Prostate gland (tissue), 2 donors: ENCODE measurements around the gene FAM177B. TPM values are rescaled to one million over a fixed set of nuclear protein-coding genes. Genes with fewer than 3 reads are reported as not detected.

Experiments used
- DNase-seq: peaks from one replicate; pipeline ENCODE4 v3.0.0-alpha.2; 2019; ENCODE audit warnings: low spot score
- H3K27ac ChIP-seq, 2 donors: fragments of 200-600 bp; sonication (generic); 2 replicates each; pipeline ENCODE4 v1.5.1; 2017 to 2019
- H3K27me3 ChIP-seq: fragments of 200-600 bp; sonication (generic); replicated peaks from 2 replicates; pipeline ENCODE4 v1.5.1; 2019; ENCODE audit not compliant: insufficient read depth
- H3K36me3 ChIP-seq, 2 donors: fragments of 200-600 bp; sonication (generic); 1 replicate in 1 of 2; 2 replicates in 1 of 2; pipeline versions ENCODE4 v1.5.1 to v1.8.1; 2017 to 2019
- H3K4me1 ChIP-seq: fragments of 200-600 bp; sonication (generic); replicated peaks from 2 replicates; pipeline ENCODE4 v1.5.1; 2019
- H3K4me3 ChIP-seq, 2 donors: fragments of 200-600 bp; sonication (generic); 2 replicates each; pipeline ENCODE4 v1.5.1; 2017 to 2019
- H3K9me3 ChIP-seq: fragments of 200-600 bp; sonication (generic); 2 replicates; pipeline ENCODE4 v1.5.1; 2017
- POLR2A ChIP-seq: fragments of 450-650 bp; IDR thresholded peaks from one replicate; pipeline ENCODE4 v1.6.1; 2016; ENCODE audit warnings: antibody characterized with exemption, mild to moderate bottlenecking
- POLR2AphosphoS5 ChIP-seq: sonication (generic); formaldehyde crosslinking; IDR thresholded peaks from one replicate; pipeline ENCODE4 v1.6.1; 2017; ENCODE audit warnings: antibody characterized with exemption
- WGBS: methylation state at CpG from one replicate; pipeline ENCODE4 v1.1.5; 2018; 5-methylcytosine and 5-hydroxymethylcytosine counted together
- intact Hi-C: fragments of 100-400 bp; cut with DNase I; formaldehyde crosslinking; loops from one replicate; pipeline ENCODE4 v1.14.2; 2022
- total RNA-seq, 2 donors: library from RNA; depleted of rRNA; stranded (reverse); fragments of >200 nt; gene quantifications; one replicate each; pipeline ENCODE4 v1.1.0, GENCODE V29; 2016
- TF ChIP-seq, protein P1 (sequence below), 4 experiments: fragments of 200-600 bp in 2 of 4; fragments of 450-650 bp in 2 of 4; sonication (generic) in 2 of 4; IDR thresholded peaks; 1 replicate in 3 of 4; 2 replicates in 1 of 4; pipeline ENCODE4 v1.5.1; 2016 to 2019; ENCODE audit warnings: antibody characterized with exemption in 4 of 4, mild to moderate bottlenecking in 2 of 4, moderate library complexity in 2 of 4

The FAM177B gene
- total RNA-seq, 2 donors from 2014 or later: 0.23 to 0.51 TPM

DNA sequence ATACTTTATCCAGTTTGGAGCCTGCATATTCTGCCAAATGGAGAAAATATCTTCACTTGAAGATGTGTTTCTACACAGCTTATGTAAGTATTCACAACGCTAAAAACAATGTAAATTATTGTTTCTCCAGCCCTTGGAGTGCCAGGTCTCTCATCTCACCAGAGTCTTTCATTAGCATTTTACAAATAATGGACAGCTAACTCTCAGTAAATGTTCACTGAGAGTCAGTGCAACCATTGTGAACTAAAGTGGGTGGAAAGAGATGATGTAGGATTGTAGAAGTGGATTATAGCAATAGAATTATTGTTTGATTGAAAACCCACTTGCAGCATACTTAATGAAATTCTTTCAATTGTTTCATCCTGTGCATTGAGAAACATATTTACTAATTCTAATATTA lies 8.3 kb upstream of the FAM177B start:
- H3K36me3 ChIP-seq: peaks cover 9 to 12% of the 10 kb centered on the region in 2 donors
- intact Hi-C loops: no loop called here
- no peaks in the 10 kb centered on the region for H3K27me3 ChIP-seq
- WGBS: 83% methylated on average over 1 of the region's 1 CpG
- no peak for TF ChIP-seq POLR2A
- no peak for TF ChIP-seq POLR2AphosphoS5
- TF ChIP-seq, protein P1, sequence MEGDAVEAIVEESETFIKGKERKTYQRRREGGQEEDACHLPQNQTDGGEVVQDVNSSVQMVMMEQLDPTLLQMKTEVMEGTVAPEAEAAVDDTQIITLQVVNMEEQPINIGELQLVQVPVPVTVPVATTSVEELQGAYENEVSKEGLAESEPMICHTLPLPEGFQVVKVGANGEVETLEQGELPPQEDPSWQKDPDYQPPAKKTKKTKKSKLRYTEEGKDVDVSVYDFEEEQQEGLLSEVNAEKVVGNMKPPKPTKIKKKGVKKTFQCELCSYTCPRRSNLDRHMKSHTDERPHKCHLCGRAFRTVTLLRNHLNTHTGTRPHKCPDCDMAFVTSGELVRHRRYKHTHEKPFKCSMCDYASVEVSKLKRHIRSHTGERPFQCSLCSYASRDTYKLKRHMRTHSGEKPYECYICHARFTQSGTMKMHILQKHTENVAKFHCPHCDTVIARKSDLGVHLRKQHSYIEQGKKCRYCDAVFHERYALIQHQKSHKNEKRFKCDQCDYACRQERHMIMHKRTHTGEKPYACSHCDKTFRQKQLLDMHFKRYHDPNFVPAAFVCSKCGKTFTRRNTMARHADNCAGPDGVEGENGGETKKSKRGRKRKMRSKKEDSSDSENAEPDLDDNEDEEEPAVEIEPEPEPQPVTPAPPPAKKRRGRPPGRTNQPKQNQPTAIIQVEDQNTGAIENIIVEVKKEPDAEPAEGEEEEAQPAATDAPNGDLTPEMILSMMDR (IDR thresholded peaks at IDR 0.05): no peak
- no peak for DNase-seq
- H3K27ac ChIP-seq: no peak overlapping the region
- no peak overlapping the region for H3K4me3 ChIP-seq
- H3K4me1 ChIP-seq: no peaks in the 10 kb centered on the region
- no peaks in the 10 kb centered on the region for H3K9me3 ChIP-seq

DNA sequence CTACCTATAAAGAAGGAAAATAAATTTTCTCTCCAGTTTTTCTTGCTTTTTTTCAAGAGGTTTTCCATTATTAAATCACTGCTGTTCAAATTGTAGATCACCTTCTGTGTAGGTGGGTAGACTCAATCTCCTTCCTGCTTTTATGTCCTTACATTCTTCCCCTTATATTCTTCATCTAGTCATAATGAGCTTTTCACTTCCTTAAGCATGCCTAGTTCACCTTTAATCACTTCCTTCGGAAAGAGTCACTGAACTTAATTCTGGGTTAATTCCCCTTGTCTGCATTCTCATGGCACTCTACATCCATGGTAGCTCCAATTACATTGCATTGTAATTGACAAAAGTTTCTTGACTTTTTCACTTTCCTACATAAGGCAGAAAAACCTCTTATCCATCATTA lies 6.1 kb upstream of the FAM177B start:
- H3K36me3 ChIP-seq: peaks cover 0 to 4% of the 10 kb centered on the region in 2 donors
- no peak for DNase-seq
- no peaks in the 10 kb centered on the region for H3K4me1 ChIP-seq
- H3K4me3 ChIP-seq: no peak overlapping the region
- no peaks in the 10 kb centered on the region for H3K27me3 ChIP-seq
- 89% methylated on average over 1 of the region's 1 CpG for WGBS
- intact Hi-C loops: no loop called here
- TF ChIP-seq POLR2AphosphoS5: no peak
- TF ChIP-seq, protein P1 (IDR thresholded peaks at IDR 0.05): no peak
- TF ChIP-seq POLR2A: no peak
- no peaks in the 10 kb centered on the region for H3K9me3 ChIP-seq
- H3K27ac ChIP-seq: no peak overlapping the region

DNA sequence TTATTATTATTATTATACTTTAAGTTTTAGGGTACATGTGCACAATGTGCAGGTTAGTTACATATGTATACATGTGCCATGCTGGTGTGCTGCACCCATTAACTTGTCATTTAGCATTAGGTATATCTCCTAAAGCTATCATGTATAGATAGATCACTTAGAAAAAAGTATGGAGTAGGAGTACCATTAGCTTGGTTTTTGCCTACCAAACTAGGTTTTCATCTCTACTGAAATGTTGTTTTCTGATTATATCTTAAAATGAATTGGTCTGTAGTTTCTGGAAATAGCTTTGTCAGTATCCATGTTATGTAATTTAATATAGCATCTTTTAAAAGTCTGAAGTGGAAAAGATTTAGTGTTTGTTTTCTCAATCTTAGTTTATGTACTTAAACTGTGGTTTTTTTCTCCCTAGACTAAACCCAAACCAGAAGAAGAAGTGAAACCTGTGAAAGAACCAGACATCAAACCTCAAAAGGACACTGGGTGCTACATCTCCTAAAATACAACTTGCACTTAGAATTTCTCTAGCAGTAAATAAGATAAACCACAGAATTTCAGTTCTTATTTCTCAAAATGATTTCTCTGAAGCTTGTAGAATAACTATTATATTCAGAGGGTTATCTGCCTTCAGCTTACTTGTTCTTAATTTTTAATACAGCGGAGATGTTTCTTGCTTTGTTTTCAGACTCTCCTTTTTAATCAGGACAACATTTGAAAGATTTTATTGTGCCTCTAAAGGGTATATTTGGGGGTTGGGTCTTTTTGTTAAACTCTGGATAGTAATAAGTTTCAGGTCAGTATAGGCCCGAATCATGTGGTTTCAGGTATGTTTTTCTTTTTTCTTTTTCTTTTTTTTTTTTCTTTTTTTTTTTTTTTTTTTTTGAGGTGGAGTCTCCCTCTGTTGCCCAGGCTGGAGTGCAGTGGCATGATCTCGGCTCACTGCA lies 4.5 kb upstream of the FAM177B start:
- H3K4me1 ChIP-seq: no peaks in the 10 kb centered on the region
- no peaks in the 10 kb centered on the region for H3K27me3 ChIP-seq
- WGBS: 95% methylated on average over 3 of the region's 3 CpGs
- no peak for DNase-seq
- intact Hi-C loops: no loop called here
- no peak for TF ChIP-seq POLR2AphosphoS5
- TF ChIP-seq, protein P1 (IDR thresholded peaks at IDR 0.05): no peak
- TF ChIP-seq POLR2A: no peak
- no peaks in the 10 kb centered on the region for H3K9me3 ChIP-seq
- H3K27ac ChIP-seq: no peak overlapping the region
- H3K36me3 ChIP-seq: no peaks in the 10 kb centered on the region
- H3K4me3 ChIP-seq: no peak overlapping the region

DNA sequence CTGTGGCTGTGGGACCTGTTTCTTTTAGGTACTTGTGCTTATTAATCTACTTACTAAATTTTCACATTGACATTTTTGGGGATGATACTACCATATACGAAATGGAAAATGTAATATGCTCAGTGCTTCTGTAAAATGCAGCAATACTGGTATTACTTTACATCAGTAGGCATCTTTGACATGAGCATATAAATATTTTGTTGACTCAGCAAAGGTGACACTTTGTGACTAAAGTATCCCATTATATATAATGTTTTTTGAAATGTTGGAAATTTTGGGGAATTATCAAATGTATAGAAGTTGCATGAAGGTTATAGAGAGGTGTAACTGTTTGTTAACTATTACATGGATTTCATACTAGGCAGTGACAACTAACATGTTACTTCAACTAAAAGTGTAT lies 2.3 kb upstream of the FAM177B start:
- 84% methylated on average over 1 of the region's 1 CpG for WGBS
- intact Hi-C loops: loop anchor here (5.0 kb wide), 2 partner anchors 348 to 388 kb away; no protein-coding TSS in a partner anchor
- H3K36me3 ChIP-seq: no peaks in the 10 kb centered on the region

More for the DNA sequence above, 2.3 kb upstream of the FAM177B start:
- Histone ChIP-seq H3K27ac (no peak overlapping the region), H3K27me3 (no peaks in the 10 kb centered on the region), H3K9me3 (no peaks in the 10 kb centered on the region), H3K4me1 (no peaks in the 10 kb centered on the region), H3K4me3 (no peak overlapping the region)
- TF ChIP-seq, protein P1 (IDR thresholded peaks at IDR 0.05): no peak
- TF ChIP-seq POLR2AphosphoS5 (no peak), POLR2A (no peak)
- no peak for DNase-seq
